ENCODE measurements around the gene EP400.
"Not testable (repeated sequence)": the region's sequence is repeated elsewhere in the genome, so short reads cannot be mapped to it uniquely, and the experiment has no call there.

EP400 gene

GRCh38 chr12:132100306-132101065, 150.7 kb downstream of the EP400 start:
- DNase-seq = no peak

GRCh38 chr12:132102297-132102696, 152.6 kb downstream of the EP400 start:
- DNase-seq = no peak

DNA sequence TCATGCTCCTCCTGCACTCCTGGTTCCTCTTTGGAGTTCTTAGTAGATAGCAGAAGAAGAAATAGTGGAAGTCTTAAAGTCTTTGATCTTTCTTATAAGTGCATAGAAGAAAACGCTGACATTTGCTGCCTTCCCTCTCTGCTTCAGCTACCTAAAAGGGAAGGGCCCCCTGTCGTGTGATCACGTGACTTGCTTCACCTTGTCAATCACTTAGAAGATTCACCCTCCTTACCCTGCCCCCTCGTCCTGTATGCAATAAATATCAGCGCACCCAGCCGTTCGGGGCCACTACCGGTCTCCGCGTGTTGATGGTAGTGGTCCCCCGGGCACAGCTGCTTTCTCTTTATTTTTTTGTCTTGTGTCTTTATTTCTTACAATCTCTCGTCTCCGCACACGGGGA, 153.3 kb downstream of the EP400 start:
- not testable (repeated sequence) for DNase-seq

DNA sequence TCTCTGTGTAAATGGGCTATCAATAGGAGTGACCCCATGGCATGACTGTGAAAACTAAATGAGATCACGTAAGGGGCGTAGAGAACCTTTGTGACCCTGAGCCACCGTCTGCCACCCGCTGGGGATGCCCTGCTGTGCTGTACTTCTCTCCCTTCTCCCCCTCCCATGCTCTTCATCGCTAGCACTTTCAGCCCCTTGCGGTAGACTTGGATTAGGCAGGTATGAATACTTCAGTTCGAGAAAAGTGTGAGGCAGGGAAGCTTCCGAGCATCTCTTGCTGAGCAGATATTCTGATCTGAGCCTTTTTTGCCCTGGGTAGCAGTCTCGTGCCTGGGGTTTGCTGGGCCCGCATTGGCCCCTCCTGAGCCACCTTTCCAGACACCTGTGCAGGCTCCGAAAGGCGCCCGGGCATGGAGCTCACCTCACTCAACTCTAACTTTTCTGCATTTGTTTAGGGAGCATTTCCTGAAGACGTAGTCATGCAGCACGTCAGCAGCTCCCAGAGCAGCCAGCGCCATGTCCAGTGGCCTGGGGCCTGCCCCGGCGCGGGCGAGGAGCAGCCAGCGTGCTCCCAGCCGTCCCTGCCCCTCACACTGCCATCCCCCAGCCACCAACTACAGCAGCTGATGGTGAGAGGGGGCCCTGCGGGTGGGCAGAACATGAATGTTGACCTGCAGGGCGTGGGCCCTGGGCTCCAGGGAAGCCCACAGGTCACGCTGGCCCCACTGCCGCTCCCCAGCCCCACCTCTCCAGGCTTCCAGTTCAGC, 154.0 kb downstream of the EP400 start:
- no peak for DNase-seq

DNA sequence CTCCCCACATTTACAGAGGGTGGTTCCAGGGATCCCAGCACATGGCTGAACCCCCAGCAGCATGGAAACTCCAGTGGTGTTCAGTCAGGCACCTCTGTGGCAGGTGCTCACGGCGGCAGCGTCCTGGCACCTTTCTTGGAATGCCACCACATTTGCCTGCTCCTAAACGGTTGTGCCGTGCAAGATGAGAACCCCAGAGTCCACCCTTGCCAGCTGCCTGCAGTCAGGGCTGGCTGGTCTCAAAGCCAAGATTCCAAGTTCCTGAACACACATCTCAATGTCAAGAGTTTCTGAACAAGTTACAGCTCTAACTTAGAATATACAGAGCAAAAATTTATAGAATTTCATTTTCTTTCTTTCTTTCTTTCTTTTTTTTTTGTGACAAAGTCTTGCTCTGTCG, 155.7 kb downstream of the EP400 start:
- no peak for DNase-seq

DNA sequence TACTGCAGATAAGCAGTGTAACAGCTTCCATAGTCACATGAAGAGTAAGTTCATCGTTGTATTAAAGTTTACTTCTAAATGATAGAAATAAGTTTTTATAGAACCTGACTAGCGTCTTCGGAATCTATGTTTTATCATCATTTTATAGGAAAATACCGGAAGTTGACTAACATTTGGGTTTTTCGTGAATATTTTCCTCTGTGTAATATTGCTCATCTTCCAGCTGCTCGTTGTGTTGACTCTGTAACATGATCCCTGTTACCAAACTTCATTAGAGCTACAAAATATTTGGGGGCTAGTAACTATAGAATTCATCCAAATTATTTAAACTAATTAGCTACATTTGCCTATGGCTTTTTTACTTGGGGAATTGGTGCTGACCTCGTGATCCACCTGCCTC, 157.2 kb downstream of the EP400 start:
- no peak for DNase-seq

DNA sequence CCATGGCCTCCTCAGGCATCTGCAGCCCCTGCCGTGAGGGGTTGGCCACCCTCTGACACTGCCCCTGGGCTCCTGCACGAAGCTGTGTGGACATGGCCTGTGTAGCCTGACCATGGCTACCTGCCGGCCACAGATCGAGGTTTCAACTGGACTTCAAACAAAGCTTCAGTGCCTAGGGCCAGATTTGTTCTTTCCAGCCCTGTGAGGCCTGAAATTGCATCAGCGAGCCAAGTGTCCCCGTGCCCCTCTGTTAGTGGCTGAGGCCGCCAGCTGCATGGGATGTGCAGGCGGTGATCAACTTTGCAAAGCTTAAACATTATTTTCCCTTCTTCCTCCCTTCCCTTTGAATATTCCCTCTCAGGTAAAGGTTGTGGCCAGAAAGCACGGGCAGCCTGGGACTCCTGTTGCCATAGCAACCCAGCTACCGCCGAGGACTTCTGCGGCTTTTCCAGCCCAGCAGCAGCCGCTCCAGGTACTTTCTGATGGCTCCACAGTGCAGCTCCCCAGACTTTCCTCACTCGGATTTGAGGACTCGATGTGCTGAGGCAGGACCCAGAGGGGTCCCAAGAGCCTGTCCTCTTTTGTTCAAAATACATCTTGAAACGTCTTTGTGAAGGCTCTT, 158.6 kb downstream of the EP400 start:
- no peak for DNase-seq

- DNase-seq = no peak
Measured at GRCh38 chr12:132109741-132110140, 160.0 kb downstream of the EP400 start.

DNA sequence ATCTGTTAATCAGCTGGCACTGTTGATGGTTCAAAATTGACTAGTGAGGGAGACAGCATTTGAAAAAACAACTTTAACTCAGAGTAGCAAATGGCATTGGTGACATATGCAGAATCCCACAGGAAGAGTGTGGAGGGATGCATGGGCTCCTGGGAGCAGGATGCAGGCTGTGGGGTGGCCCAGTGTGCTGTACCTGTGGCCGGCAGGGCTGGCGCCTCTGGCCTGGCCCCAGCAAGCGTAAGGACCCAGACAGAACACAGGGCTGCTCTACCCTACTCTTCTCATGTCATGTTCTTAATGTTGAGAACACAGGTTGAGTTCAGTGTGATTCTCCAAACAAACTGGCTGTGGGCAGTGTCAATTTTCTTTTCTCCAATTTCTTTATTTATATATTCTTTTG, 160.9 kb downstream of the EP400 start:
- DNase-seq = no peak

- DNase-seq = no peak
Measured at GRCh38 chr12:132111654-132112304, 162.0 kb downstream of the EP400 start.

DNA sequence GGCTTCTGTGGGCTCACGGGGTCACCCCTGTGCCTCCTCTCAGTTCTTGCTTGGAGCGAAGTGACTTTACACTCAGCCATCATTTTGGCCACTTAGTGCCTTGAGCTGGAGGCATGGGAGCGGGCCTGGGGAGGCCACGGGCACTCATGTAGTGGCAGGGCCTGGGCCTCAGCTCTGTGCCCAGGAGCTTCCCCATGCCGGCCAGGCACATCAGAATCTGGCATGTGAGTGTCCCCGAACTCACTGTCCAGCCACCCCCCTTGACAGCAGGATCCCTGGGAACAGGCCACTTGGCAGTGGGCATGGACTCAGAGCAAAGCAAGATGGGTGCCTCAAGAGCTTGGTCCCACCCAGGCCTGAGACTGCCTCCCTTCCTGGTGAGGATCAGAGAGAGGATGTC, 164.9 kb downstream of the EP400 start:
- no peak for DNase-seq

GRCh38 chr12:132115500-132115899, 165.8 kb downstream of the EP400 start:
- DNase-seq = no peak

DNA sequence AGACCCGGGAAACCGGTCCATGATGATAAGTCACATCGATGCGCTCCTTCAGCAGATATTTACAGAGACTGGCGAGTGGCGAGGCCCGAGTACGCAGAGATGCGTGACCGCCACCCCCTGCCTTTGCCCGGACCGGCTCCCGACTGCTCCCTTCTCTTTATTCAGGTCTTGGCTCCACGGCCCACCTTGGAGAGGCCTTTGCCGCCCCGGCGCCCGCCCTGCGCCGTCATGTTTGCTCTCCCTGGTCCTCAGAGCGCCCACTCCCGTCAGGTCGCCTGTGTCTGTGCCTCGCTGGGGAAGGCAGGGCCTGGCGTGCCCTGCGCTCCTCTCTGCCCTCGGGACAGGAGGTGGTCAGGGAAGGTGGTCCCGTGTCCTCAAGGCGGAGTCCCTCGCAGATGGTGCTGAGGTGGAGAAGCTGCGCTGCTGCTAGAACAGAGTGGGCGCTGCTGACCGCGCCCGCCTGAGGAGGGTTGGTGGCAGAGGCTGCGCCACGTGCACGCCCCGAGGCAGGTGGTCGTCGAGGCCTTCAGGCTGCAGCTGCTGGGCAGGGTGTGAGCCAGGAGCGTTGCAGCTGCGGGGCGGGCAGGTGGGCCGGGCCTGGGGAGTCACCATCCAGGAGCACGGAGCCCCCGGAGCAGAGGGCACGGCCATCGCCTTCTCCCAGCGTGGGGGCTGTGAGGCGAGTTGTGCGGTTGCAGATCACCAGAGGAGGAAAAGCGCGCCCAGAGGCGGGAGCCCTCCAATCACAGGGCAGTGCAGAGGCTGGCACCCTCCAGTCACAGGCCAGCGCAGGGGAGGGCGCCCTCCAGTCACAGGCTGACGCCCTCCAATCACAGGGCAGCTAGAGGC, 167.2 kb downstream of the EP400 start:
- DNase-seq = no peak

DNA sequence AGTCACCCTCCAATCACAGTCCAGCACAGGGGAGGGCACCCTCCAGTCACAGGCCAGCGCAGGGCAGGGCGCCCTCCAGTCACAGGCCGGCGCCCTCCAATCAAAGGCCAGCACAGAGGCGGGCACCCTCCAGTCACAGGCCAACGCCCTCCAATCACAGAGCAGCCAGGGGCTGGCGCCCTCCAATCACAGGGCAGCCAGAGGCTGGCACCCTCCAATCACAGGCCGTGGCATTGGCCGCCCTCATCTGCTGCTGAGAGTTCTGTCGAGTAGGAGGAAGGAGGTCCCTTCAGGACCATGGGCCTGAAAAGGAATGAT, 167.8 kb downstream of the EP400 start:
- DNase-seq = no peak

GRCh38 chr12:132118876-132119275, 169.1 kb downstream of the EP400 start:
- no peak for DNase-seq

- DNase-seq = no peak
Measured at GRCh38 chr12:132121283-132121682, 171.5 kb downstream of the EP400 start.

DNA sequence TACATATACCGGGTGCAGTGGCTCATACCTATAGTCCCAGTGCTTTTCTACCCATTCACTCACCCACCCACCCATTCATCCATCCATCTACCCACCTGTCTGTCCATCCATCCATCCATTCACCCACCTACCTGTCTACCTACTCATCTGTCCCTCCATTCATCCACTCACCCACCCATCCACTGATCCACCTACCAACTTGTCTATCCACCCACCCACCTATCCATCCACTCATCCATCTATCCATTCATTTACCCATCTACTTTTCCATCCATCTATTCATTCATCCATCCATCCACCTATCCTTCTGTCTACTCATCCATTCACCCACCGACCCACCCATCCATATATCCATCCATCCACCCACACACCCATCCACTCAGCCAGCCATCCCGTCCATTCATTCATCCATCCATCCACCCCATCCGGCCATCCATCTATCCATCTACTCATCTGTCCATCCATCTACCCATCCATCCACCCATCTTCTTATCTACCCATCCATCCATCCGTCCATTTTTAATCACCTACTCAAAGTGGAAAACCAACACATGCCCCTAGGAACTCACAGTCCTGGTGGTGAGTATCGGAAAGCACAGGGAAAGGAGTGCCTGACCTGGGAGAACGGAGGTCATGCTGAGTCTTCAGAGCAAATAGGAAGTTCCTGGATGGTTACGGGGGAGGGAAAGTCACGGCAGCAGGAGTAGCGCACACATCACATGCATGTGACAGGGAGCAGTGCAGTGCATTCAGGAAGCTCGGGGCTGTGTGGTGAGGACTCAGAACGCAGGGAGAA, 174.4 kb downstream of the EP400 start:
- no peak for DNase-seq

DNA sequence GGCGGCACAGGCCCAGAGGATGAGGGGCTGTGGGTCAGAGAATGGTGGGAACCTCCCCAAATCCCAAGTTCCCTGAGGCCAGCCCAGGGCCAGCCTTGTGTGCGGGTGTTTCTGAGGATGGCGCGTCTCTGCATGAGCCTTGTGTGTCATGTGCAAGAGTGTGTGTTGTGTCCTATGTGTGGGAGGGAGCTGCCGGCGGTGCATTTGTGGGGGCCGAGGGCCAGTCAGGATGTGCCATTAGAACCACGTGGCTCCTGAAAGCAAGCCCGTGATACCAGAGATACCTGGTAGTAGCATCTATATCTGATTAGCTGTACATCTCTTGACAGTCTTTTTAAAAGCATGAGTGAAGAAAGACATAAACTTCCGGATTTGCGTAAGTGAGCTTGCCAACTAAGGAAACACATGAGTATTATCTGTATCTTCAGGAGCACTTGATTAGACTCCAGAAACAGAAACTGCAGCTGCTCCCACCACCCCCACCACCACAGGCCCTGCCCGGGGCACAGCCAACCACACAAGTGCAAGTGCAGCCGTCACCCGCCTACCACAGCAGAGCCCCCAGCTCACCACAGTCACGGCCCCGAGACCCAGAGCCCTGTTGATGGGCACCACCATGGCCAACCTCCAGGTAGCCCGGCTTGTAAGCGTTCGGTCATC, 175.2 kb downstream of the EP400 start:
- no peak for DNase-seq

GRCh38 chr12:132125736-132126135, 176.0 kb downstream of the EP400 start:
- DNase-seq = no peak

- DNase-seq = no peak
Measured at GRCh38 chr12:132127041-132127440, 177.3 kb downstream of the EP400 start.

DNA sequence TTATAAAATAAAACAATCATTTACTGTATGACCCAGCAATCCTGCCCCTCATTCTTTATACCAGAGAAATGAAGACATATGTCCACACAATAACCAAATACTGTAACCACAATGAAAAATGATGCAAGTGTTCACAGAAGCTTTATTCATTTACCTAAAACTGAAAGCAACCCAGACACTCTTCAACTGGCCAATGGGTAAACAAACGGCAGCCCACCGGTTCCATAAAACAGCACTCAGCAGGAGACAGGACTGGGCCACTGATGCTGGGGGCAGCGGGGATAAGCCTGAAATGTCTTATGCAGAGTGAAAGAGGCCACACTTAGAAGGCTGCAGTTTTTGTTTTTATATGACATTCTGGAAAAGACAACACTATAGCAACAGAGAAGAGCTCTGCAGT, 179.3 kb downstream of the EP400 start:
- DNase-seq = no peak

Measured in effector CD8-positive, alpha-beta T cell (primary cell).